Measurements from ENCODE around the gene AGAP2. TPM values are rescaled to one million over a fixed set of nuclear protein-coding genes. Genes with fewer than 3 reads are reported as not detected.

The AGAP2 gene
- total and polyA plus RNA-seq, 2 of the 13 experiments (the other 11 are each of a cell fraction or from before 2014, with no cell fraction given), result 0.38 to 0.45 TPM

DNA sequence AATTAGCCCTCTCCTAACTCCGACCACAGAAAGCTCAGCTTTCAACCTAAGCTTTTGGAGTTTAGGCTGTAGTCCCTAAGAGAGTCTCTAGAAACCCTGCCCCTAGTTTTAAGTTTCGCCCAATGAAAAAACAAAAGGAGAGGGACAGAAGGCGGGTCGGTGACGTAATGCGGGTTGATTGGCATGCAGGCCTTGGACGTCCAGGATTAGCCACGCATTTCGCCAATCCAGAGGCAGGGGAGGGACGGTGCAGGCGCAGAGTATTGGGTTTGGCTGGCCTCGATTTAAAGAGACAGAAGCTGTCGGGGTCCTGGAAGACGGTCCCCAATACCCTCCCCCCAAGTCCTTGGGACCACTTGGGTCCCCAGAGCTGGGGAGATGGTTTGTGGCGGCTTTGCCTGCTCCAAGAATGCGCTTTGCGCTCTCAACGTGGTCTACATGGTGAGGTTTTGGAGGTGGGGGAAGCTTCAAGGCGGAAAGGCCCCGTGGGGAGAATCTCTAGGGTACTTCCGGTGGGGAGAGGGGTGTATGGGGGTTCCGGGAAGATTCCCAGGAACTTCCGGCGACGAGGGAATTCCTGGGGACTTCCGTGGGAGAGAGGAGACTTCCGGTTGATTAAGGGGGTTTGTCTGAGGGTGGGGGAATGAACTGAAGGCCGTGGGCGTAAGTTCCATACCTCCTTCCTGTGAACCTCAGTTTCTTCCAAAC is 6.4 kb upstream of the AGAP2 start, which contains the start of gene TSPAN31 (continued):
- TF ChIP-seq SKIL (CRISPR knock-in tag; IDR thresholded peaks at IDR 0.05; ENCODE audit: borderline replicate concordance) (no peak), ZNF83 (CRISPR knock-in tag; IDR thresholded peaks at IDR 0.05; ENCODE audit: borderline replicate concordance) (no peak), REPIN1 (CRISPR knock-in tag; IDR thresholded peaks at IDR 0.05; ENCODE audit: borderline replicate concordance, low read depth) (no peak; the same call in 1 of the 2 replicates), NR2F2 (IDR thresholded peaks at IDR 0.05; ENCODE audit: borderline replicate concordance, low read depth) (0 out of 2 replicates have a peak, but pooled peaks have one; percentile 25), ZNF841 (CRISPR knock-in tag; IDR thresholded peaks at IDR 0.05; ENCODE audit: borderline replicate concordance) (no peak), KDM3A (CRISPR knock-in tag; IDR thresholded peaks at IDR 0.05; ENCODE audit: low read depth) (no peak), ISL2 (CRISPR knock-in tag; IDR thresholded peaks at IDR 0.05) (no peak), ATF7-NPFF (CRISPR knock-in tag; IDR thresholded peaks at IDR 0.05; ENCODE audit: low read depth) (no peak), RFXAP (CRISPR knock-in tag; IDR thresholded peaks at IDR 0.05; ENCODE audit: borderline replicate concordance) (peak; percentile 89), SPEN (CRISPR knock-in tag; IDR thresholded peaks at IDR 0.05; ENCODE audit: low read depth) (no peak), ZNF646 (CRISPR knock-in tag; IDR thresholded peaks at IDR 0.05) (no peak), ZNF225 (CRISPR knock-in tag; IDR thresholded peaks at IDR 0.05) (no peak), WIZ (CRISPR knock-in tag; IDR thresholded peaks at IDR 0.05) (no peak)
- TF ChIP-seq, protein P1, sequence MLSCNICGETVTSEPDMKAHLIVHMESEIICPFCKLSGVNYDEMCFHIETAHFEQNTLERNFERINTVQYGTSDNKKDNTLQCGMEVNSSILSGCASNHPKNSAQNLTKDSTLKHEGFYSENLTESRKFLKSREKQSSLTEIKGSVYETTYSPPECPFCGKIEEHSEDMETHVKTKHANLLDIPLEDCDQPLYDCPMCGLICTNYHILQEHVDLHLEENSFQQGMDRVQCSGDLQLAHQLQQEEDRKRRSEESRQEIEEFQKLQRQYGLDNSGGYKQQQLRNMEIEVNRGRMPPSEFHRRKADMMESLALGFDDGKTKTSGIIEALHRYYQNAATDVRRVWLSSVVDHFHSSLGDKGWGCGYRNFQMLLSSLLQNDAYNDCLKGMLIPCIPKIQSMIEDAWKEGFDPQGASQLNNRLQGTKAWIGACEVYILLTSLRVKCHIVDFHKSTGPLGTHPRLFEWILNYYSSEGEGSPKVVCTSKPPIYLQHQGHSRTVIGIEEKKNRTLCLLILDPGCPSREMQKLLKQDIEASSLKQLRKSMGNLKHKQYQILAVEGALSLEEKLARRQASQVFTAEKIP (CRISPR knock-in tag; IDR thresholded peaks at IDR 0.05; ENCODE audit: borderline replicate concordance), result no peak
